Measurements from ENCODE around the gene EI24. TPM values are rescaled to one million over a fixed set of nuclear protein-coding genes. Genes with fewer than 3 reads are reported as not detected.
"Not testable (repeated sequence)": the region's sequence is repeated elsewhere in the genome, so short reads cannot be mapped to it uniquely, and the experiment has no call there.

Gene EI24
- 10 to 100 TPM; 50.3 to 86.5 (median 69.0) TPM for total RNA-seq

DNA sequence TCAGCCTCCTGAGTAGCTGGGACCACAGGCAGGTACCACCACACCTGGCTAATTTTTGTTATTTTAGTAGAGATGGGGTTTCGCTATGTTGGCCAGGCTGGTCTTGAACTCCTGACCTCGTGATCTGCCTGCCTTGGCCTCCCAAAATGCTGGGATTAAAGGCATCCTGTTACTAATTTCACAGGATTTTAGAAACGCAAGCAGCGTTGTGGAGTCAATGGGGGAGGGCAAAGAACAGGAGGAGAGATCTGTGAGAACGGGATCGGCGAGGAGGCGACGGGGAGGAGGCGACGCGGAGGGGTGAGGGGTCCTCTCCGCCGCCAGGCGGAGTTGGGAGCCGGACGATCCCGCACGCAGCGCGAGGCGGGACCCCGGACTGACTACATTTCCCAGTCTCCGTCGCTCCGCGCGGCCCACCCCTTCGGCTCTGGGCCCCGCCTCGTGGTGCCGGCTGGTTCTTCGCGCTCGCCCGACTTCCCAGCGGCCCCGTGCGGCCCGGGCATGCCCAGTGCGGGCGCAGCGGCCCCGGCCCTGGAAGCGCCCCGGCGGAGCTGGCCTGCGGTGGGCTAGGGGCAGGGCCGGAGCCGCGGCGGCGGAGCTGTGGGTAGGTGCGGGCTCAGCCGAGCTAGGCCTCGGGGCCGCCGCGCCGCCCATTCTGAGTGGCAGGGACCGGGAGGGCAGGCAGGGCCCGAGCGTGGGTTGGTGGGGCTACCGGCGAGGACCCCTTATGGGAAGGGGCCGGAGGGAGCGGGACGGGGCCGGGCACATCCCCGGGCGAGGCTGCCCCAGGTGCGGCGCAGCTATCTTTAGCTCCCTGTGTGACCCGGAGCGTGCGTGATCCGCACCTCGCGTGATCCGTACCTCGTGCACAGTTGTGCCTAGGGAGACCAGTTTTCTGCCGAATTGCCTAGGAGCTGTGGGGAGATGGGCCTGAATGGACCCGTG lies at the start of gene EI24:
Gene EI24 (plus strand): TSS at position 508 of the 945 bp plus-strand sequence. CDS start 3,051 bp downstream, outside the sequence.
- Histone ChIP-seq H3K27ac (peak within 1 kb of the TSS; percentile 21 to 66), H3K4me3 (peak within 1 kb of the TSS; percentile 62 to 85 (median 79)), H3K4me1 (replicated peaks in 1 of 2) (peaks cover 7 to 10% of the 10 kb centered on the region in 2 donors)
- 0 to 11% (median 4%) methylated on average over 4 to 12 of the region's 83 CpGs; no CpG with 5 or more reads in 5 of the 10 experiments for WGBS, 10 experiments
- peak; percentile 96 to 99 (median 97) for ATAC-seq (replicated peaks in 6 of 8)
- in situ Hi-C loops (cut with MboI; ENCODE audit: low pct_unique_long_range_greater_than_20kb in 2 of 9, low sequenced_read_pairs in 9 of 9, unreplicated experiment in 9 of 9), result no loop called here

DNA sequence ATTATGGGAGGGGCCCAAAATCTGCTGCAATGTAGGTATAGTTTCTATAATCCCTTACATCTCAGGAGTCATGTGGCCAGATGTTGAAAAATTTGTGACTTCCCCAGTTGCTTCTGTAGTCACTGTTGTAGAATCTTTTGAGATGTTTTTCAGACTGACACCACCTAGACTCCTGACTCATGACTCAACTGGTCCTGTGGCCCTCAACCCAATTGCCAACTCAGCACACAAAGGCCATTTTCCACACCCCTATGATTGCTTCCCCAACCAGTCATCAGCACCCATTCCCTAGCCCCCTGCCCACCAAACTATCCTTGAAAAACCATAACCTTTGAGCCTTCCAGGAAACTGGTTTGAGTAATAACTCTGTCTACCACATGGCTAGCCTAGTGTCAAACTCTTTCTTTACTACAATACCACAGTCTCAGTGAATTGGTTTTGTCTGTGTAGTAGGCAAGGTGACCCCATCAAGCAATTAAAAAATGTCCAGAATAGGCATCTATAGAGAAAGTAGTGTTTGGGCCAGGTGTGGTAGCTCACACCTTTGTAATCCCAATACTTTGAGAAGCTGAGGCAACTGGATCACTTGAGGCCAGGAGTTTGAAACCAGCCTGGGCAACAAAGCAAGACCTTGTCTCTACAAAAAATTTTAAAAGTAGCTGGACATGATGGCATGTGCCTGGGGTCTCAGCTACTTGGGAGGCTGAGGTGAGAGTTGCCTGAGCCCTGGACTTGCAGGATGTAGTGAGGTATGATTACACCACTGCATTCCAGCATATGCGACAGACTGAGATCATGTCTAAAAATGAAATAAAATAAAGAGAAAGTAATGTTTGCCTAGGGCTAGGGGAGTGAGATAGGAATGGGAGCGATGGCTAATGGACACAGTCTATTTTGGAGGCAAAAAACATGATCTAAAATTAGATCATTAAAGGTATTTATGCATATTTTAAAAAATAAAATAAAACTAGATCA lies 49.1 kb upstream of the EI24 start:
- peak in 2 of 8 experiments; percentile 16 to 40 for ATAC-seq (replicated peaks in 6 of 8)
- in situ Hi-C loops (cut with MboI; ENCODE audit: low pct_unique_long_range_greater_than_20kb in 2 of 9, low sequenced_read_pairs in 9 of 9, unreplicated experiment in 9 of 9), result no loop called here
- 44 to 100% (median 94%) methylated on average over 1 to 2 of the region's 2 CpGs for WGBS, 10 experiments

DNA sequence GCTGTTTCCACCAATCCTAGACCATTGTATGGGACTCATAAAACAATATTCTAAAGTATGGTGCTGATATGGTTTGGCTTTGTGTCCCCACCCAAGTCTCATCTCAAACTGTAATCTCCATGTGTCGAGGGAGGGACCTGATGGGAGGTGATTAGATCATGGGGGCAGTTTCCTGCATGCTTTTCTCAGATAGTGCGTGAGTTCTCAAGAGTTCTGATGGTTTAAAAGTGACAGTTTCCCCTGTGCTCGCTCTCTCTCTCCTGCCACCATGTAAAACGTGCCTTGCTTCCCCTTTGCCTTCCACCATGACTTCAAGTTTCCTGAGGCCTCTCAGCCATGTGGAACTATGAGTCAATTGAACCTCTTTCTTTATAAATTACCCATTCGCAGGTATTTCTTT lies 44.0 kb upstream of the EI24 start:
- no peak overlapping the region for H3K27ac ChIP-seq
- H3K4me1 ChIP-seq (replicated peaks in 1 of 2), result no peaks in the 10 kb centered on the region
- 31 to 100% (median 81%) methylated on average over 1 to 5 of the region's 5 CpGs for WGBS, 10 experiments
- in situ Hi-C loops (cut with MboI; ENCODE audit: low pct_unique_long_range_greater_than_20kb in 2 of 9, low sequenced_read_pairs in 9 of 9, unreplicated experiment in 9 of 9), result no loop called here
- no peak overlapping the region for H3K4me3 ChIP-seq
- no peak for ATAC-seq (replicated peaks in 6 of 8)

More for the DNA sequence above, 49.1 kb upstream of the EI24 start:
- H3K4me3 ChIP-seq, result no peak overlapping the region
- no peak overlapping the region for H3K27ac ChIP-seq
- H3K4me1 ChIP-seq (replicated peaks in 1 of 2), result peaks cover 19 to 21% of the 10 kb centered on the region in 2 donors

DNA sequence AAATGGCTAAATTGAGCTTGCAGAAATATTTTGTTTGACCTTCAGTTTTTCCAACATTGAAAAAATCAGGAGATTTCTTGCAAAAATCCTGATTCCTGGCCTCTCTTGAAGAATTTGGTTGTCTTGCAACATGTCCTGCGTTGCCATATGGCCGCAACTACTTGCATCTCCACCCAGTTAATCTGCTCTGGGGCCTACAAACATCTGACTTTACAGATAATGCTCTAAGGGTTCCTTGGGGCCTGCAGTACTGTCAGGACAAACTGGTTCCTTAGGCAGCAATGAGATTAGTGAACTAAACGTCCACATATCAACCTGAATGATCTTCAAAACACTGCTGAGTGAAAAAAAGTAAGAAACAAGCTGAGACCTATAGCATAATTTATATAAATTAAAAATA lies 36.6 kb upstream of the EI24 start:
- H3K4me3 ChIP-seq, result no peak overlapping the region
- H3K4me1 ChIP-seq (replicated peaks in 1 of 2), result peaks cover 0 to 3% of the 10 kb centered on the region in 2 donors
- ATAC-seq (replicated peaks in 6 of 8), result peak in 1 of 8 experiments; percentile 26
- 6 to 89% (median 67%) methylated on average over 1 to 3 of the region's 3 CpGs; no CpG with 5 or more reads in 1 of the 10 experiments for WGBS, 10 experiments
- H3K27ac ChIP-seq, result no peak overlapping the region
- in situ Hi-C loops (cut with MboI; ENCODE audit: low pct_unique_long_range_greater_than_20kb in 2 of 9, low sequenced_read_pairs in 9 of 9, unreplicated experiment in 9 of 9), result no loop called here

DNA sequence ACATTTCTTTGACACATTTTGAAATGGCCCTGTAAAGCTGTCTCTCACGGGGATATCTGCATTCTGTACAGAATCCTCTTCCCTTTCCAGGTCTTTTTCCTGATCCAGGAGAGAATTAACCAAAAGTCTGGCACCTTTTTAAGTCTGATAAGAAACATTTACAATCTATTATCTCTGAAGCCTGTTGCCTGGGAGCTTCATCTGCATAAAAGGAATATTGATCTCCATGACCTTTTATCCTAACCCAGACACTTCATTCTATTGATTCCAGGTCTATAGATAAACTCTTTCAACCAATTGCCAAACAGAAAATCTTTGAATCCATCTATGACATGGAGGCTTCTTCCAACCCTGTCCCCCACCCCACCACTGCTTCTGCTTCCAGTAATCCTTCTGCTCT lies 33.7 kb upstream of the EI24 start:
- ATAC-seq (replicated peaks in 6 of 8), result no peak
- in situ Hi-C loops (cut with MboI; ENCODE audit: low pct_unique_long_range_greater_than_20kb in 2 of 9, low sequenced_read_pairs in 9 of 9, unreplicated experiment in 9 of 9), result no loop called here
- 0 to 75% (median 59%) methylated on average over 1 of the region's 1 CpG for WGBS, 10 experiments
- Histone ChIP-seq H3K4me3 (no peak overlapping the region), H3K27ac (no peak overlapping the region), H3K4me1 (replicated peaks in 1 of 2) (peaks cover 0 to 3% of the 10 kb centered on the region in 2 donors)

DNA sequence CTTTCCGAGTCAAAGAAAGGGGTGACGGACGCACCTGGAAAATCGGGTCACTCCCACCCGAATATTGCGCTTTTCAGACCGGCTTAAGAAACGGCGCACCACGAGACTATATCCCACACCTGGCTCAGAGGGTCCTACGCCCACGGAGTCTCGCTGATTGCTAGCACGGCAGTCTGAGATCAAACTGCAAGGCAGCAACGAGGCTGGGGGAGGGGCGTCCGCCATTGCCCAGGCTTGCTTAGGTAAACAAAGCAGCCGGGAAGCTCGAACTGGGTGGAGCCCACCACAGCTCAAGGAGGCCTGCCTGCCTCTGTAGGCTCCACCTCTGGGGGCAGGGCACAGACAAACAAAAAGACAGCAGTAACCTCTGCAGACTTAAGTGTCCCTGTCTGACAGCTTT lies 32.4 kb upstream of the EI24 start:
- H3K4me3 ChIP-seq; H3K27ac ChIP-seq; in situ Hi-C loops (cut with MboI; ENCODE audit: low pct_unique_long_range_greater_than_20kb in 2 of 9, low sequenced_read_pairs in 9 of 9, unreplicated experiment in 9 of 9); H3K4me1 ChIP-seq (replicated peaks in 1 of 2); ATAC-seq (replicated peaks in 6 of 8): not testable (repeated sequence)
- no CpG with 5 or more reads among the region's 19 CpGs for WGBS, 10 experiments

DNA sequence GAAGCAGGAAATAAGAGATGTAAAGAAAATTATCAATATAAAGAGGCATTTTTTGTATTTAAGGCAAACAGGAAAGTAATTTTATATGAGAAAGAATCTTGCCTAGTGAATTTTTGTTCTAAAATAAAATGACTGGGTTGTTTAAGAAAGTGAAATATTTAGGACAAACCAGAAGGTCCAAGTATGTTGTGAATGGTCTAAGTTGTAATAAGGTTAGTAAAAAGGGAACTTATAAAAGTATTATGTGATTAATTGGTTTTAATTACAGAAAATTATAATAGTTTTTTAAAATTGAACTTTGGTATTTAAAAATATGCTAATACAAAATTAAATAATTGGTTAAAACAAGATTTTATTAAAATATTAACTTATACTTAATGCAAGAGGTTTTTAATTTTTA lies 26.6 kb upstream of the EI24 start:
- in situ Hi-C loops (cut with MboI; ENCODE audit: low pct_unique_long_range_greater_than_20kb in 2 of 9, low sequenced_read_pairs in 9 of 9, unreplicated experiment in 9 of 9), result no loop called here
- Histone ChIP-seq H3K4me3 (no peak overlapping the region), H3K27ac (no peak overlapping the region), H3K4me1 (replicated peaks in 1 of 2) (no peaks in the 10 kb centered on the region)
- ATAC-seq (replicated peaks in 6 of 8), result no peak

DNA sequence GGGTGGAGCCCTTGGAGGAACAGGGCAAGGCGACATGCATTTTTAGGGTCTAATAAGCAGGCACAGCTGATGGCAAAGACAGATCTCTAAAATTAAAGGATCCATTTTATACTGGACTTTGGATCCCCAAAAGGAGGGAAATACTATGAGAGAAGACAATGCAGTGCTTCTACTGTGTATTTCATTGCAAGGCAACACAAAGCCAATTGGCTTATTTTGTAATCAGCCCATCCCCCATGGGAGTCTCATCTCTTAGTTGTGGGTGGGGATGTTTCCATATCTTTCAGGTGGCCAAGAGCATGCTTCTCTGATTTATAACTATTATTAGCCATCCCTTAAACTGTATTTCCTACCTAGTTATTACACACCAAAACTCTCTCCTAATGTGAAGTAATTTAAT lies 18.5 kb upstream of the EI24 start:
- H3K4me1 ChIP-seq (replicated peaks in 1 of 2), result no peaks in the 10 kb centered on the region
- in situ Hi-C loops (cut with MboI; ENCODE audit: low pct_unique_long_range_greater_than_20kb in 2 of 9, low sequenced_read_pairs in 9 of 9, unreplicated experiment in 9 of 9), result no loop called here
- no peak for ATAC-seq (replicated peaks in 6 of 8)
- H3K27ac ChIP-seq, result no peak overlapping the region
- 54 to 100% (median 90%) methylated on average over 1 of the region's 1 CpG; no CpG with 5 or more reads in 5 of the 10 experiments for WGBS, 10 experiments
- no peak overlapping the region for H3K4me3 ChIP-seq

DNA sequence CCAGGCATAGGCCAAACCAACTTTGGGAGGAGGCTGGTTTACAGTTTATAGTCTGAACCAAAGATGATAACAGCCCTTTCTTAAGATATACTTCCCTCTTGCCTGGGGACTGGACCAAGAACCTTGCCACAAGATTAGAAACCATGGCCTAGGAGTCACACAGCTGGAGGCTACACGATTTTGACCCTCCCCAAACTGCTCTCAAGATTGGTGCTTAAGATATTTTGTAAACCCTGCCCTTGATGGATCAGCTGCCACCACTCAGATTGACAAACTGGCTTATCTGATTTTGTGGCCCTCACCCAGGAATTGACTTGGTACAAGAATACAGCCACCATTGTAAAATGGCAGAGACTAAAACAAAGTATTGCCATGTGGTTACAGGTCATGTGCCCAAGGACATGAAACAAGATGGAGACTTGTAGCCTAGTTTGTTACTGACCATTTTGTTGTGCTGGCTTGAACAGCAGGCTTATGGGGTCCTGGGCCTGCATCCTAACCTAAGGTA lies 17.4 kb upstream of the EI24 start:
- 0 to 20% (median 0%) methylated on average over 1 of the region's 1 CpG; no CpG with 5 or more reads in 6 of the 10 experiments for WGBS, 10 experiments
- H3K4me1 ChIP-seq (replicated peaks in 1 of 2), result no peaks in the 10 kb centered on the region
- in situ Hi-C loops (cut with MboI; ENCODE audit: low pct_unique_long_range_greater_than_20kb in 2 of 9, low sequenced_read_pairs in 9 of 9, unreplicated experiment in 9 of 9), result no loop called here
- no peak for ATAC-seq (replicated peaks in 6 of 8)
- no peak overlapping the region for H3K4me3 ChIP-seq
- no peak overlapping the region for H3K27ac ChIP-seq

DNA sequence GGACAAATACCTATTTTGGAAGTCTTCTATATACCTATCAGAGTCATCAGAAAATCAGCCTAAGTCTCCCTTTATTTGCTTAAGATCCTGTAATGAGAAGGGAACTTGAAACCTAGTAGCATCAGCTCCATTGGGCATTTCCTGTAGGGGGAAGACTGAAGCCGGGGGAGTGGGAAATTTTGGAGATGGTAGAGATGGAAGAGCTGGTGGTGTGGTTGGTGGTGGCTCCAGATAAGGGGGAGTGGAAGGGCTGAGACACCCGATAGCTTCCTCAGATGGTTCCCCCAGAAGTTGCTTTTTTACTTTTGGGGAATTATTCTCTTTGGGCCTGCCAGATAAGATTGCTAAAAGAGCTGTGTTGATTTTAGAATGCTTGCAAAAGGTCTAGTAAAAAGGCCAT lies 16.4 kb upstream of the EI24 start:
- 0 to 92% (median 72%) methylated on average over 1 to 2 of the region's 2 CpGs; no CpG with 5 or more reads in 2 of the 10 experiments for WGBS, 10 experiments
- in situ Hi-C loops (cut with MboI; ENCODE audit: low pct_unique_long_range_greater_than_20kb in 2 of 9, low sequenced_read_pairs in 9 of 9, unreplicated experiment in 9 of 9), result no loop called here
- no peak overlapping the region for H3K27ac ChIP-seq

DNA sequence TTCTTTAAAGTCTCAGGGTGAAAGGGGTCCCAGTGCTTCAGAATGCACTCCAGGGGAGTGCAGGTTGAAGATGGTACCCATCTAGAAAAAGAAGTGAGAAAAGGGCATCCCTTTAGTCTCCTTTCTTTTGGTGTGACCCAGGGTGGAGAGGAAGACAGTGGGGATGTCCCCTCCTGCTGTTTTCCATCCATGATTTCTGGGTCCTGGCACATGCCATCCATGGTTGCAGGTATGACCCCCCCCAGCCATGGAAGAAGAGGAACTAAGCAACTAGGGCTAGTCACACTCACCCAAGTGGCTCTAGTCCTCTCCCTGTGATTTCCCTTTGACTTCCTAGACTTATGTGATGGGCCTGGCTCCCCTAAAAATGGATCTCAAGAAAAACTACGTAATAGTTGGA lies 15.9 kb upstream of the EI24 start:
- ATAC-seq (replicated peaks in 6 of 8), result no peak
- 67 to 100% (median 85%) methylated on average over 1 of the region's 1 CpG; no CpG with 5 or more reads in 6 of the 10 experiments for WGBS, 10 experiments
- no peaks in the 10 kb centered on the region for H3K4me1 ChIP-seq (replicated peaks in 1 of 2)
- H3K4me3 ChIP-seq, result no peak overlapping the region
- in situ Hi-C loops (cut with MboI; ENCODE audit: low pct_unique_long_range_greater_than_20kb in 2 of 9, low sequenced_read_pairs in 9 of 9, unreplicated experiment in 9 of 9), result no loop called here
- no peak overlapping the region for H3K27ac ChIP-seq

More for the DNA sequence above, 16.4 kb upstream of the EI24 start:
- ATAC-seq (replicated peaks in 6 of 8), result no peak
- Histone ChIP-seq H3K4me1 (replicated peaks in 1 of 2) (no peaks in the 10 kb centered on the region), H3K4me3 (no peak overlapping the region)

DNA sequence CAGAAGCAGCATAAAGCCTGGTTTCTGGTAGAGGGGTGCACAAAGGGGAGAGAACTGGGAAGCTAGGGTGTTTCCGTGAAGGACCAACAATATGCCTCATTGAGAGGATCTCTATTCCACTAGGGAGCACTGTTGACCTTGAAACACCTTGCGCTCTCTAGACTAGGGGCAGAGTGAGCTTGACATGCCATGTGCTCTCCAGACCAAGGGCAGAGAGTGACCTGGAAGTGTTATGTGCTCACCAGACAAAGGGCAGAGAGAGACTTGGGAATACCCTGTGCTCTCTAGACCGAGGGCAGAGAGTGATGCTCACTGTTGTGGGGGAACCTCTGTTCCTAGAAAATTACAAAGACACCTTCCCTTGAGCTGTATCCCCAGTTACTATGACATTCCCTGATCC lies 15.2 kb upstream of the EI24 start:
- no peaks in the 10 kb centered on the region for H3K4me1 ChIP-seq (replicated peaks in 1 of 2)
- no peak overlapping the region for H3K4me3 ChIP-seq
- no peak for ATAC-seq (replicated peaks in 6 of 8)
- 0 to 100% (median 67%) methylated on average over 1 to 3 of the region's 3 CpGs; no CpG with 5 or more reads in 3 of the 10 experiments for WGBS, 10 experiments
- no peak overlapping the region for H3K27ac ChIP-seq
- in situ Hi-C loops (cut with MboI; ENCODE audit: low pct_unique_long_range_greater_than_20kb in 2 of 9, low sequenced_read_pairs in 9 of 9, unreplicated experiment in 9 of 9), result no loop called here

DNA sequence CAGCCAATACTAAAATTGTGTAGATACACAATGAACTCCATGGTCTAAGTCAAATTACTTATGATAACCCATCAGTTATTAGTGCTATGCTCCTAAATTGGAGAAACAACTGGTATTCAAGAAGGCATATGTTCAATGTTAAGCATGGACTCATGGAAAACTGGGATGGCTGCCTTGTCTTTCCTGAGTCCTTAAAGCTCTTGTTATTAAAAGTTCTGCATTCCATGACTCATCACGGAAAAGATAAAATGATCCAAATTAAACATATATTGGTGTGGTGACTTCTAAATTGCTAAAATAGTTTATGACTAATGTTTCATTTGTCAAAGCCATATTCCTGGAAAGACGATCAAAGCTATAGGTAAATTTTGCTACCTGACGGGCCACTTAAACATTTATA lies 9.4 kb upstream of the EI24 start:
- no peak for ATAC-seq (replicated peaks in 6 of 8)
- in situ Hi-C loops (cut with MboI; ENCODE audit: low pct_unique_long_range_greater_than_20kb in 2 of 9, low sequenced_read_pairs in 9 of 9, unreplicated experiment in 9 of 9), result no loop called here
- Histone ChIP-seq H3K27ac (no peak overlapping the region), H3K4me3 (no peak overlapping the region), H3K4me1 (replicated peaks in 1 of 2) (no peaks in the 10 kb centered on the region)
- 42 to 100% (median 94%) methylated on average over 2 to 3 of the region's 3 CpGs; no CpG with 5 or more reads in 1 of the 10 experiments for WGBS, 10 experiments

Measured in motor neuron (in vitro differentiated cells).